Trophoblast cell (in vitro differentiated cells and primary cell): ENCODE data around the gene TNRC6C.

Experiments used
- DNase-seq, 2 donors: peaks; one replicate each; pipeline ENCODE4 v3.0.0-alpha.2; 2016
- H2AFZ ChIP-seq: 2 replicates; pipeline ENCODE4 v1.6.1; 2013; ENCODE audit warnings: low read length, moderate library complexity, mild to moderate bottlenecking; ENCODE audit not compliant: insufficient read depth, poor library complexity
- H2AK5ac ChIP-seq: 2 replicates; pipeline ENCODE4 v1.6.1; 2013; ENCODE audit warnings: mild to moderate bottlenecking, low read length
- H2BK120ac ChIP-seq: 2 replicates; pipeline ENCODE4 v1.6.1; 2013; ENCODE audit warnings: low read length, mild to moderate bottlenecking, moderate library complexity; ENCODE audit not compliant: insufficient read depth, poor library complexity
- H2BK12ac ChIP-seq: 2 replicates; pipeline ENCODE4 v1.6.1; 2013; ENCODE audit warnings: mild to moderate bottlenecking, low read length, moderate library complexity
- H2BK5ac ChIP-seq: 2 replicates; pipeline ENCODE4 v1.6.1; 2013; ENCODE audit warnings: low read length, low read depth, moderate library complexity, mild to moderate bottlenecking; ENCODE audit not compliant: poor library complexity
- H3K14ac ChIP-seq: 2 replicates; pipeline ENCODE4 v1.6.1; 2013; ENCODE audit warnings: mild to moderate bottlenecking, low read length
- H3K18ac ChIP-seq: 2 replicates; pipeline ENCODE4 v1.6.1; 2013; ENCODE audit warnings: mild to moderate bottlenecking, low read length
- H3K23ac ChIP-seq: 2 replicates; pipeline ENCODE4 v1.6.1; 2013; ENCODE audit warnings: low read length
- H3K27ac ChIP-seq: 2 replicates; pipeline ENCODE4 v1.5.1; 2013; ENCODE audit warnings: low read depth, mild to moderate bottlenecking, inconsistent platforms, low read length, moderate library complexity
- H3K27me3 ChIP-seq: 2 replicates; pipeline ENCODE4 v1.6.1; 2013; ENCODE audit warnings: inconsistent platforms, mild to moderate bottlenecking, low read length, moderate library complexity; ENCODE audit not compliant: insufficient read depth
- H3K36me3 ChIP-seq, 2 experiments: 1 replicate in 1 of 2; 2 replicates in 1 of 2; pipeline ENCODE4 v1.6.1; 2013; ENCODE audit warnings: low read length in 2 of 2, mild to moderate bottlenecking in 2 of 2, moderate library complexity in 1 of 2; ENCODE audit not compliant: insufficient read depth in 2 of 2, control insufficient read depth in 1 of 2
- H3K4ac ChIP-seq: 2 replicates; pipeline ENCODE4 v1.6.1; 2013; ENCODE audit warnings: low read depth, mild to moderate bottlenecking, low read length, moderate library complexity
- H3K4me1 ChIP-seq, 2 experiments: 1 replicate in 1 of 2; 2 replicates in 1 of 2; pipeline ENCODE4 v1.6.1; 2013; ENCODE audit warnings: low read length in 2 of 2, mild to moderate bottlenecking in 2 of 2, moderate library complexity in 1 of 2; ENCODE audit not compliant: insufficient read depth in 2 of 2, control insufficient read depth in 1 of 2
- H3K4me2 ChIP-seq: 2 replicates; pipeline ENCODE4 v1.6.1; 2013; ENCODE audit warnings: inconsistent platforms, mild to moderate bottlenecking, low read length, moderate library complexity
- H3K4me3 ChIP-seq: 2 replicates; pipeline ENCODE4 v1.5.1; 2013; ENCODE audit warnings: mild to moderate bottlenecking, low read depth, low read length, inconsistent platforms
- H3K79me1 ChIP-seq: one replicate; pipeline ENCODE4 v1.6.1; 2013; ENCODE audit warnings: low read length
- H3K79me2 ChIP-seq: 2 replicates; pipeline ENCODE4 v1.6.1; 2013; ENCODE audit warnings: low read length, mild to moderate bottlenecking; ENCODE audit not compliant: control insufficient read depth, insufficient read depth, poor library complexity
- H3K9ac ChIP-seq: 2 replicates; pipeline ENCODE4 v1.6.1; 2013; ENCODE audit warnings: mild to moderate bottlenecking, low read length
- H3K9me3 ChIP-seq: 2 replicates; pipeline ENCODE4 v1.6.1; 2013; ENCODE audit warnings: low read depth, mild to moderate bottlenecking, control low read depth, inconsistent platforms, low read length; ENCODE audit not compliant: insufficient read depth
- H4K12ac ChIP-seq: 2 replicates; pipeline ENCODE4 v1.6.1; 2013; ENCODE audit warnings: low read depth, mild to moderate bottlenecking, low read length, moderate library complexity
- H4K8ac ChIP-seq: 2 replicates; pipeline ENCODE4 v1.6.1; 2013; ENCODE audit warnings: low read depth, mild to moderate bottlenecking, low read length, moderate library complexity
- H4K91ac ChIP-seq: one replicate; pipeline ENCODE4 v1.6.1; 2013; ENCODE audit warnings: low read depth, mild to moderate bottlenecking, low read length, moderate library complexity
- WGBS: extraction: QIAGEN DNeasy Blood & Tissue Kit; methylation state at CpG from one replicate; pipeline ENCODE4 v1.1.7; 2013; ENCODE audit warnings: missing lambda C conversion rate; ENCODE audit not compliant: insufficient read length, insufficient coverage; ENCODE audit errors: extremely low coverage; 5-methylcytosine and 5-hydroxymethylcytosine counted together

TNRC6C gene

GRCh38 chr17:78107976-78108725, 149.6 kb downstream of the TNRC6C start:
- Histone ChIP-seq H2BK5ac (no peak overlapping the region), H4K91ac (no peak overlapping the region), H3K36me3 (peaks cover 37 to 46% of the 10 kb centered on the region in 2 experiments), H3K79me1 (no peaks in the 10 kb centered on the region), H3K4me2 (no peak overlapping the region), H3K9me3 (peaks cover 1% of the 10 kb centered on the region), H4K8ac (no peak overlapping the region), H3K9ac (no peak overlapping the region), H3K27ac (no peak overlapping the region), H3K18ac (no peak overlapping the region), H2BK12ac (no peak overlapping the region), H3K4ac (no peak overlapping the region), H2AFZ (no peak overlapping the region), H3K23ac (no peak overlapping the region), H2BK120ac (no peak overlapping the region), H3K79me2 (no peaks in the 10 kb centered on the region), H3K4me3 (no peak overlapping the region), H3K14ac (no peak overlapping the region), H4K12ac (no peak overlapping the region), H3K4me1 (no peaks in the 10 kb centered on the region), H3K27me3 (no peaks in the 10 kb centered on the region), H2AK5ac (no peak overlapping the region)
- DNase-seq, result no peak
- no CpG with 5 or more reads among the region's 21 CpGs for WGBS

GRCh38 chr17:78108726-78109488, 150.4 kb downstream of the TNRC6C start:
- Histone ChIP-seq H3K4me2 (no peak overlapping the region), H3K14ac (no peak overlapping the region), H3K4me1 (no peaks in the 10 kb centered on the region), H3K9ac (no peak overlapping the region), H3K79me1 (no peaks in the 10 kb centered on the region), H3K79me2 (no peaks in the 10 kb centered on the region), H2AFZ (no peak overlapping the region), H2BK120ac (no peak overlapping the region), H2BK5ac (no peak overlapping the region), H2BK12ac (no peak overlapping the region), H4K8ac (no peak overlapping the region), H3K27me3 (no peaks in the 10 kb centered on the region), H2AK5ac (no peak overlapping the region), H3K4me3 (no peak overlapping the region), H4K12ac (no peak overlapping the region), H3K23ac (no peak overlapping the region), H3K9me3 (peaks cover 1% of the 10 kb centered on the region), H3K36me3 (peaks cover 35 to 50% of the 10 kb centered on the region in 2 experiments), H4K91ac (no peak overlapping the region), H3K4ac (no peak overlapping the region), H3K18ac (no peak overlapping the region), H3K27ac (no peak overlapping the region)
- no CpG with 5 or more reads among the region's 18 CpGs for WGBS
- DNase-seq, result no peak

DNA sequence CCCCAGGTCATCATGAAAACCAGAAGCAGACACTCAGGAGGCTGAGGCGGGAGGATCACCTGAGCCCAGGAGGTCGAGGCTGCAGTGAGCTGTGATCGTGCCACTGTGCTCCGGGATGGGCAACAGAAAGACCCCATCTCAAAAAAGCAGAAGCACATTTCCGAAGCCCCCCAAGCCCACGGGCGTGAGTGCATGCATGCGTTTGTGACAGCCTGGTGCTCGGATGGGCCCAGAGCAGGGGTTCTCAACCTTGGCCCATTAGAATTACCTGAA, 150.9 kb downstream of the TNRC6C start:
- Histone ChIP-seq H3K4me2 (no peak overlapping the region), H3K9ac (no peak overlapping the region), H4K91ac (no peak overlapping the region), H3K27me3 (no peaks in the 10 kb centered on the region), H3K4me3 (no peak overlapping the region), H3K4me1 (no peaks in the 10 kb centered on the region), H2BK120ac (no peak overlapping the region), H2AK5ac (no peak overlapping the region), H4K8ac (no peak overlapping the region), H2AFZ (no peak overlapping the region), H4K12ac (no peak overlapping the region), H3K79me2 (no peaks in the 10 kb centered on the region), H3K23ac (no peak overlapping the region), H2BK12ac (no peak overlapping the region), H3K36me3 (peaks cover 41 to 48% of the 10 kb centered on the region in 2 experiments), H3K79me1 (no peaks in the 10 kb centered on the region), H3K9me3 (no peaks in the 10 kb centered on the region), H3K14ac (no peak overlapping the region), H3K18ac (no peak overlapping the region), H3K27ac (no peak overlapping the region), H2BK5ac (no peak overlapping the region), H3K4ac (no peak overlapping the region)
- no CpG with 5 or more reads among the region's 9 CpGs for WGBS
- no peak for DNase-seq

GRCh38 chr17:78110363-78111015, 152.0 kb downstream of the TNRC6C start:
- Histone ChIP-seq H3K4me1 (no peaks in the 10 kb centered on the region), H3K27ac (no peak overlapping the region), H3K36me3 (peaks cover 48 to 54% of the 10 kb centered on the region in 2 experiments), H3K4me2 (no peak overlapping the region), H3K9me3 (peaks cover 2% of the 10 kb centered on the region), H2BK12ac (no peak overlapping the region), H4K12ac (no peak overlapping the region), H3K18ac (no peak overlapping the region), H2BK120ac (no peak overlapping the region), H3K27me3 (no peaks in the 10 kb centered on the region), H3K9ac (no peak overlapping the region), H3K14ac (no peak overlapping the region), H3K23ac (no peak overlapping the region), H2BK5ac (no peak overlapping the region), H3K79me2 (no peaks in the 10 kb centered on the region), H2AFZ (no peak overlapping the region), H3K4ac (no peak overlapping the region), H3K4me3 (no peak overlapping the region), H4K91ac (no peak overlapping the region), H2AK5ac (no peak overlapping the region), H4K8ac (no peak overlapping the region), H3K79me1 (no peaks in the 10 kb centered on the region)
- WGBS, result no CpG with 5 or more reads among the region's 22 CpGs
- no peak for DNase-seq
